GM12873 (cell line): ENCODE results near the gene PACRG.

Source experiments
- CTCF ChIP-seq: IDR thresholded peaks from 2 replicates; pipeline ENCODE4 v1.5.1; 2012; ENCODE audit warnings: low read depth, mild to moderate bottlenecking, moderate library complexity, low read length, control low read depth; ENCODE audit not compliant: insufficient read depth; ENCODE audit errors: missing control alignments

PACRG gene

GRCh38 chr6:163248051-163248450, 520.3 kb downstream of the PACRG start:
- no peak for TF ChIP-seq CTCF

- no peak for TF ChIP-seq CTCF
These were observed 521.9 kb downstream of the PACRG start for GRCh38 chr6:163249651-163250101.

- no peak for TF ChIP-seq CTCF
These were observed 522.3 kb downstream of the PACRG start for GRCh38 chr6:163250116-163250515.

- TF ChIP-seq CTCF, result no peak
These were observed 524.4 kb downstream of the PACRG start for GRCh38 chr6:163252061-163252591.

- TF ChIP-seq CTCF, result no peak
These were observed 525.9 kb downstream of the PACRG start for GRCh38 chr6:163253556-163254213.

- no peak for TF ChIP-seq CTCF
These were observed 526.6 kb downstream of the PACRG start for GRCh38 chr6:163254341-163254835.

GRCh38 chr6:163255265-163255664, 527.5 kb downstream of the PACRG start:
- no peak for TF ChIP-seq CTCF
